ENCODE results near the gene TOX2.

TOX2 gene

DNA sequence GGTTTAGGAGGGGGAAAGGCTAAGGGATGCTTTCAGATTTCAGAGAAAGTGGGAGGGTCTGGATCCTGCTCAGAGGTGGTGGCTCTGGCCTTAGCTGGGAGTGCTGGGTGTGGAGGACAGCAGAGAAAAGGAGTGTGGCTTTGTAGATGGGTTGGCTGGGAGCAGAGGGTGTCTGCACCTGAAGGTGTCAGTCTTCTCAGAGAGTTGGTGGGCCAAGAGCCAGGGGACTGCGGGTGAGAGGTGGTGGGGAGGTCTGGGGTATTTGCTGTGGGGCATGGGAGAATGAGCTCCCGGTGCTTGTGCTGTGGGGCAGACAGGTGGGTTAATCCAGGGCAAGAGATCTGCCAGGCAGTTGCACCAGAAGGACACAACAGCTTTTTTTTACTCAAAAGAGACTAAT is 67.4 kb downstream of the TOX2 start:
- no peak for DNase-seq

DNA sequence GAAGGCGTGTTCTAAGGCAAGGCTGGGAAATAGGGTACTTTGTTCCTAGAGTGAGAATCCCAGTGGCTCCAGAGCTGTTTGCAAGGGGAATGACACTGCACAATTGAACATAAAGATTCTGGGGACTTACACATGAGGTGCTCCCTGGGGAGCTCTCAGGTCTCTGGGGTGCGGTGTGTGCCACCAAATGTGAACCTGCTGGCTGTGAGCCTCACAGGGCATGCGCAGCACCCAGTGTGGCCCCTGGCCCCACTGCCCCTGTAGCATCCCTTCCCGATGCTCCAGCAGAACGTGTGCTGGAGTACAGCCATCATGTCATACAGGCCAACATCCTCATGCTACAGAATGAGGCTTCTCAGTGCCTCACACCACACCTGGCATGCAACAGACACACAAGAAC is 68.2 kb downstream of the TOX2 start:
- no peak for DNase-seq

DNA sequence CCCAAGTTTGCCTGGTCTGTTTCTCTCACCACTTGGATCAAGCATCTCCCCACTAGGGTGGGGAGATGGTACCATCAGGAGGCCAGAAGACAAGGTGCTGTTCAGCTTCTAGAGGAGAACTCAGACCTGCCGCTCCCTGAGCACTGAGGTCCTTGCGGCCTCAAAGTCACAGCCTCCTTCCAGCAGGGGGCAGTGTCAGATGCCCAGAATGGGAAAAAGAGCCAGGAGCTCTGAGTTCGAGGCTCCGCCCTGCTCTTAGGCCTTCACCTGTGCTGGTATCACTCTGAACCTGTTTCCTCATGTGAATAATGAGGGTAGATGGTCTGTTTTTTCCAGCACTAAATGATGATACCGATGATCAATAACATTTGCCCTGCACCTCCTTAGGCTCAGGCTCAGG is 68.7 kb downstream of the TOX2 start:
- no peak for DNase-seq

DNA sequence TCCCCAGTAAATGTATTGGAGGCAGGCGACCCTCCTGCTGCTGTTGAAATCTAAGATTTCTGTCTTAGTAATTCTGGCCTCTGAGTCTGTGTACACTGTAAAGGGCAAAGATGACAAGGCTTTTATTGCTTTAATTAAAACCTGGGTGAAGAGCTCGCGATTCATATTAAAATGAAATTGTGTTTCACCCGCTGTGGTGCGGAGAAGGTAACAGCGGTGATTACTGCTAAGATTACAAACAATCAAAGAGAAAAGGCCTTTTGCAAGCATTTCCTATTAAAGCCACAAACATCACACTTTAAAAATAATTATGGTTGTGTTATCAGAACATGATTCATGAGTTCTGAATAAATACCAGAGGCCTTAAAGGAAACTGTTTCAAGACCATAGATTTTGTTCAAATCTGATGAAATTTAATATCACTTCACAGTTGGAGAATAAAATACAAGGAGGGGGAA is 69.3 kb downstream of the TOX2 start:
- DNase-seq, result no peak

DNA sequence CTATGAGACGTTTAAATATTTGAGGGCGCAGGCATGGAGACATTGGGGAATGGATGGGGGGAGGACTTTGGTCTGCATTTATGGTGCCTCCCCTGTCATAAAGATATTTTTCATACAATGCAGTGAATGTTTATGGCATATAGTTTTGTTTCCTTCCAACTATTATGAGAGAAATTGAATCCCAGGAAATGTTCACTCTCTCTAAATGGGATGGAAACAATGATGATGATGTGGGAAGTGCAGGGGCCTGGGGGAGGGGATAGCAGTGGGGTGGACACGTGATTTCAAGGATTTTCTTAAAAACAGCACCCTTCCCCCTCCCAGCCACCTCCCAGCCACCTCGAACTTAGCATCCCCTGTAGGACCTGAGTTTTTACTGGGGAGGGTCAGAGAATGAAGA is 69.9 kb downstream of the TOX2 start:
- no peak for DNase-seq

DNA sequence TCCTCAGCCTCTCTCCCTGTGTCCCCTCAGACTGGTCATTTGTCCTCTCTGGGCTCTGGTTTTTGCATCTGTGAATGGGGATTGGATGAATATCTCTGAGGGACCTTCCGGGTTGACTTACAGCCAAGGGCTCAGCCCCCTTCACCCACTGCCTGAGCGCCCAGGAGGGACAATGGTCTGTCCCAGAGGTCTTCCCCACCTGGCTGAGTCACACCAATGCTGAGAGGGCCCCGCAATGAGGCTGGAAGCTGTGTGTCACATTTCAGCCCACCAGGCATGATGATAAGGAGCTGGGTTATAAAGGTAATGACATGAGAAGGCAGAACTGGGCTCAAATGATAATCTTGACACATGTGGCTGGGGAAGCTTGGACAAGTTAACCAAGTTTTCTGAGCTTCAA is 70.5 kb downstream of the TOX2 start:
- no peak for DNase-seq

DNA sequence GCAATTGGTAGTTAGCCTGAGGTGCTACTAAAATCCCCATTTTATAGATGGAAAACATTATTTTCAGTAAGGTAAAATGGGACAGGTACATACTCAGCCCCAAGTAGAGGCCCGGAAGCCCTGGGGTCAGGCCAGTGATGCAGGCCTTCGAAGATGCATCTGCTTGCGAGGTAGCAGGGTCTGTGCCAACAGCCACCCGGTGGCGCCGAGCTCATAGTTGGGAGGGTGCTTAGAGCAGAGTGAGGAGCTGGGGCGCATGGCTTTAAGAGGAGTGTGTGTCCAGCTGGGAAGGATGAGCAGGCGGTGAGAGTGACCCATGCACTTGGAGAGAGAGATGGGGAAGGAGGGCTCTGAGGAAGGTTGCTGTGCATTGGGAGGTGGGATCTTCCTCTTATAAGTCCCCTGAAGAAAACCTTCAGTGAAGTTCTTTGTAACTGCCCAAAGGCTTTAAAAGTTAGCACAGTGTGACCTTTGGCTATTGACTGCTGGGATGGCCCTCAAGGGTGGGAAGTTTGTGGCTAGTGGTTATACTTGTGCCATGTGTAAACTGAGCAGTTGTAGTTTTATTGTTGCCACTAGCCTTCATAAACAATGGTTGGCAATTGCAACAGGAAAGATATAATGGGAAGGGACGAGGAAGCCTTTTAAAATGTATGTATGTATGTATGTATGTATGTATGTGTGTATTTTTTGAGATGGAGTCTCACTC is 71.1 kb downstream of the TOX2 start:
- no peak for DNase-seq

DNA sequence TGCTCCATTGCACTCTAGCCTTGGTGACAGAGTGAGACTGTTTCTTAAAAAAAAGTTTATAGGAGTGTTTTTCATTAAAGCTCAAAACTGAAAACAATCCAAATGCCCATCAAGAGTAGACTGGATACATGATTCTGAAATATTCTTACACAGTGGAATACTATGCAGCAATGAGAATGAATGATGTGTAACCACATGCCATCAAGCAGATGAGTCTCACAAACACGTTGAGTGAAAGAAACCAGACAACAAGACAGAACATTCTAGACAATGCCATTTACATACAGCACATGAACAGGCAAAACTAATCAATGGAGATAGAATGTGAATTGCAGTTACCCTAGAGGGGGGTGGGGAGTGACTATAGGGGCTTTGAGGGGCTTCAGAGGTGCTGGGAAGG is 72.4 kb downstream of the TOX2 start:
- no peak for DNase-seq

DNA sequence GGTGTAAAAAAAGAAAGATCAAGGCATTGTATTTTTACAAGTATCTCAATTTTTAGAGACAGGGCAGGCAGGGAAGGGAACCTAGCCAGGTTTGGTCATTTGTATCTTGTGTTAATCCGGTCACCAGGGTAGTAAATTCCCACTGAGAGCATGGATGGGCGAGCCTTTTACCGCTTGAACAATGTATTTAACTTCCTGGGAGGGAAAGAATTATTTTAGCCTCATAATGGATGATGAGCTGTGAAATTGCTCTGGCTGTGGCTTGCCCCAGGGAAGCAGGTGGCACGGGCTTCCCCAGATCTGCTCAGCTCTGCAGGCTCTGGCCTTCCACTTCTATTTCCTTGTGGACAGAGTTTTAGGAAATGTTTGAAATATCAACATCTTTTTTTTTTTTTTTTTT is 72.9 kb downstream of the TOX2 start:
- DNase-seq, result no peak

DNA sequence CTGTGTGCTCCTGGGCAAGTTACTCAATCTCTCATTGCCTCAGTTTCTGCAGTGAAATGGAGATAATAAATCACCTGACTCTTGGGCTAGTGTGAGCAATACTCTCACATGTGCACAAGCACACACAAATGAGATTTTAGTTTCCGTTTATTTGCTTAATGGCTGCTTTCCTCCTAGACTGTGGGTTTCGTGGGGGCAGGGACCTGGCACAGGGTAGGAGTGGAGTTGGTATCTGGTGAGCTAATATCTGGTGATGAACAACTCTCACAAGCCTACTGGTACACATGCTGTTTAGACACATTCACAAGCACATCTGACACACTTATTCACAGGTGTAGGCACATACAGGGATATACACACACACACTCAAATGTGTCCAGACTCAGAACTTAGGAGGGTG is 73.8 kb downstream of the TOX2 start:
- no peak for DNase-seq

DNA sequence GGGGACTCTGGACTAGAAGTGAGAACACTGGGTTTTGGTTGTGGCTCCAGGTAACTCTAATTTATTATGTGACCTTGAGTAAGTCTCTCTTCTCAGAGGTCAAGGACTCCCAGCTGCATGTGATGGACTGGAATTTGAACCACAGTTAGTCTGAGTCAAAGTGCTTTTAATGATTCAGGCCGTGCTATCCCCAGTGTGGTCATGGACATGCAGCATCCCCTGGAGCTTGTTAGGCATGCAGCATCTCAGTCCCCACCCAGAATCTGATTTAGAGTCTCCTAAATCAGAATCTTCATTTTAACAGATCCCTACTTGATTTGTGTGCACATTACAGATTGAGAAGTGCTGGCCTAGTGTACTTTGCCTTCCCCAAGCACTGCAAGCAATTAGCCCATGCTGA is 74.2 kb downstream of the TOX2 start:
- DNase-seq, result no peak

DNA sequence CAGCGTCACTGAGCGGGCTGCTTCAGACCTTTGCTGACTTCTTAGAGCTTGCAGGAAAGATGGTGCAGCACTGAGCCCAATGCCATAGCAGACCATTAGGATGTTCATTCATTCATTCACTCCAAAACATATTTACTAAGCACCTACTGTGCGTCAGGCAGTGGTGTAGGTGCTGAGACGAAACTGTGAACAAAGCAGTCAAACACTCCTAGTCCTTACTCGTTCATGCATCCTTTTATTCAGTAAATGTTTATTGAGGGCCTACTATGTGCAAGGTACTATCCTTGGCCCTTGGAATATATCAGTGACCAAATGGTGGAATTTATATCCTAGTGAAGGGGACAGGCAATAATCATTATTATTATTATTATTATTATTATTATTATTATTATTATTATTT is 76.6 kb downstream of the TOX2 start:
- DNase-seq, result no peak

DNA sequence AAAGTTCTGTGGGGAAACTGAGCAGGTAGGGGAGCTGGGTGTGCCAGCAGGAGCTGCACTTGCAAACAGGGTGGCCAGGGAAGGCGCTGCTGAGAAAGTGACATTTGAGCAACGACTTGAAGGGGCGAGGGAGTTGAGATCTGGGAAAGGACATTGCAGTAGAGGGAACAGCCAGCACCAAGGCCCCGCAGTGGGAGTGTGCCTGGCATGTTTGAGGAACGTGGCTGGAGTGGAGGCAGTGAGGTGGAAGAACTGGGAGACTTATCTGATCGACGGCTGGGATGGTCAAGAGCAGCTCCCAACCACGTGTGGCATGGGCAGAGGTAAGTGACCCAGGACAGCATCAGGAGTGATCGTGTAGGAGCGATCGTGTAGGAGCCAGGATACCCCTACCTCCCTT is 77.3 kb downstream of the TOX2 start:
- DNase-seq, result no peak

DNA sequence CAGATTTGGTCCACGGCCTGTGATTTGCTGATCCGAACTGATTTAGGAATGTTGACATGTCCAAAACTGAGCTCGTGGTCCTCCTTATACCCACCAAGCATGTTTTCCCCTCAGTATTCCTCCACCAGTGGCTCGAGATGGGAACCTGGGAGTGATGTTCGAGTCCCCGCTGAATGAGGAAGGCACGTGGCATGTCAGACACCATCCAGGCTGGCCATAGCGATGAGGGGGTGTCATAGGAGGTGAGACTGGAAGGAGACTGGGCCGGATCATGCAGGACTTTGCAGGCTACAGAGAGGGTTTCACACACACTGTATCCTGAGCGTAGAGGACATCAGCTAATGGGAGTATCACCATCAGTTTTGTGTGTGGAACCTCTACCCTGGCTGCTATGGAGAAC is 78.2 kb downstream of the TOX2 start:
- no peak for DNase-seq

DNA sequence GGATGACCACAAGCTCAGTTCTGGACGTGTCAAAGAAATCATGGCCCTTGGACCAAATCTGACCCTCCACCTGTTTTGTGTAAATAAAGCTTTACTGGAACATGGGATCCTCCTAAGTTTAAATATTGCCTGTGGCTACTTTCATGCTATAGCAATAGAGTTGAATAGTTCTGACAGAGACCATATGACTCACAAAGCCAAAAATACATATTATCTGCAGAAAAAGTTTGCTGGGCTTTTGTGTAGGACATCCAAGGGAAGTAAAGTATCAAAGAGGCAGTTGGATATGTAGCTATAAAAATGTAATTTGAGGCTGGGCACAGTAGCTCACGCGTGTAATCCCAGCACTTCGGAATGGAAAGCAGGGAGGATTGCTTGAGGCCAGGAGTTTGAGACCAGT is 78.9 kb downstream of the TOX2 start:
- no peak for DNase-seq

DNA sequence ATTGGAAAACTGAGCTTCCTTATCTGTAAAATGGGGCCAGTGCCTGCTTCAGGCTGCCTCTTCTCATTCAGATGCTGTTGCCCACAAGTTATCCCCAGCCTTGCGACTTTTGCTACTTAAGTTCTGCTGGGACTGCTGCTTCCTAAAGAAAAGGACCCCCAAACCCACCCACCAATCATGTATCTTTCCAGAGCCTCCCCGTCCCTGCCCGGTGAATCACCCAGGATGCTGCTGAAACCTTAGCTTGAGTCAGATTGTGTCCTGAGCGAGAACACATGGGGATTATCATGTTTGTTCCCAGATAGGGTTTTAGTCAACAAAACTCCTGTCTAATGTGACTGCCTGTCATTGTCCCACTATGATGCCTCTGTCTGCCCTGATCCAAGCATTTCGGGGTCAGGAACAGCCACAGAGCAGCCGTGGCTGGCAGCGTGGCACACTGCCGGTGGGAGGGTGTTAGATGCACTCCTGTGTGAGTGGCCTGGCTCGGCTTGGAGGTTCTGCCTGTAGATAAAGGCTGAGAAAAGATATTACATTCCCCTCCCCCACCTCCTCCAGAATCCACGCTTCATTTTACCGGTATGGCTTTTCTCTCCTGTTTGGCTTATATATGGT is 79.9 kb downstream of the TOX2 start:
- DNase-seq, result no peak

DNA sequence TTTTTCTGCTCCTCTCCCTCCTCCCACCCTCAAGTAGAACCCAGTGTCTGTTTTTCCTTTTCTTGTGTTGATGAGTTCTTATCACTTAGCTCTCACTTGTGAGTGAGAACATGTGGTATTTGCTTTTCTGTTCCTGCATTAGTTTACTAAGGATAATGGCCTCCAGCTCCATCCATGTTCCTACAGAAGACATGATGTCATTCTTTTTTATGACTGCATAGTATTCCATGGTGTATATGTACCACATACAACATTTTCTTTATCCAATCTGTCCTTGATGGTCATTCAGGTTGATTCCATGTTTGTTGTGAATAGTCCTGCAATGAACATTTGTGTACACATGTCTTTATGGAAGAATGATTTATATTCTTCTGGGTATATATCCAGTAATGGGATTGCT is 81.0 kb downstream of the TOX2 start:
- no peak for DNase-seq

DNA sequence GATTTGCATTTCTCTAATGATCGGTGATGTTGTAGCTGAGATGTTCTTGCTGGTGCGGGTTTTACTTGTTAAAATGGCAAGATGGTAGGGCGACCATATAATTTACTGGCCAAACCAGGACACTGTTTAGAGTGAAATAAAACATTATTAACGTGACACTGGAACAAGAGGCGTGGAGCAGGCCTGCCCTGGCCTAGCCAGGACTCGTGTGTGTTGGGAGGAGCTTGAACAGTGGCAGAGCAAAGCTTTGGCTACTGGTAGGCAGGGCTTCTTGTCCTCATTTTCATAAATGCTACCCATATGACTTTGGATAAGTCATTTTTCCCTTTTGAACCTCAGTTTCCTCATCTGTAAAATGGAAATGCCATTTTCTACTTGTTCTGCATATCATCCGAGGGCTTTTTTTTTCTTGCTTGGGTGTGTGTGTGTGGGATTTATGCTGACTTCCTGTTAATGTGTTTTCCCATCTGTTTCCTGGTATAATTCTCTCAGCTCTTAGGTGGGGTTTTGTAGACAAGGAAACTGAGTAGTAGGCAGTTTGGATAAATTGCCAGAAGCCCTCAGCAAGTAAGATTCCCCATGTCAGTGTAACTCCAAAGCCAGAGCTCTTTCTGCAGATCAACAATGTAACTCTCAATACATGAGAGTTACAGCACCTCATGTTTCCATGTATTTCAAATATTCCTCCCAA is 81.7 kb downstream of the TOX2 start:
- no peak for DNase-seq

DNA sequence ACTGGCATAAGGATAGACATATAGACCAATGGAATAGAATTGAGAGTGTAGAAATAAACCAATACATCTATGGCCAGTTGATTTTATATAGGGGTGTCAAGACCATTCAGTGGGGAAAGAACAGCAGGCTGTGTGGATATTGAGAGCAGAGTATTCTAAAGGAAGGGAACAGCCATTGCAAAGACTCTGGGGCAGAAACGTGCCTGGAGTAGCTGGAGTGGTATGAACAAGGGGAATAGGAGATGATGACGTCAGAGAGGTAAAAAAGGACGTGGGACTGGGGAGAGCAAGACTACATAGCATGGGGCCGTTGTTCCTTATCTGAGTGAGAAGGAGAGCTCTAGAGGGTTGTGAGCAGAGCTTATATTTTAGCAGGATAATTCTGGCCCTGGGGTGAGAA is 85.2 kb downstream of the TOX2 start:
- no peak for DNase-seq

DNA sequence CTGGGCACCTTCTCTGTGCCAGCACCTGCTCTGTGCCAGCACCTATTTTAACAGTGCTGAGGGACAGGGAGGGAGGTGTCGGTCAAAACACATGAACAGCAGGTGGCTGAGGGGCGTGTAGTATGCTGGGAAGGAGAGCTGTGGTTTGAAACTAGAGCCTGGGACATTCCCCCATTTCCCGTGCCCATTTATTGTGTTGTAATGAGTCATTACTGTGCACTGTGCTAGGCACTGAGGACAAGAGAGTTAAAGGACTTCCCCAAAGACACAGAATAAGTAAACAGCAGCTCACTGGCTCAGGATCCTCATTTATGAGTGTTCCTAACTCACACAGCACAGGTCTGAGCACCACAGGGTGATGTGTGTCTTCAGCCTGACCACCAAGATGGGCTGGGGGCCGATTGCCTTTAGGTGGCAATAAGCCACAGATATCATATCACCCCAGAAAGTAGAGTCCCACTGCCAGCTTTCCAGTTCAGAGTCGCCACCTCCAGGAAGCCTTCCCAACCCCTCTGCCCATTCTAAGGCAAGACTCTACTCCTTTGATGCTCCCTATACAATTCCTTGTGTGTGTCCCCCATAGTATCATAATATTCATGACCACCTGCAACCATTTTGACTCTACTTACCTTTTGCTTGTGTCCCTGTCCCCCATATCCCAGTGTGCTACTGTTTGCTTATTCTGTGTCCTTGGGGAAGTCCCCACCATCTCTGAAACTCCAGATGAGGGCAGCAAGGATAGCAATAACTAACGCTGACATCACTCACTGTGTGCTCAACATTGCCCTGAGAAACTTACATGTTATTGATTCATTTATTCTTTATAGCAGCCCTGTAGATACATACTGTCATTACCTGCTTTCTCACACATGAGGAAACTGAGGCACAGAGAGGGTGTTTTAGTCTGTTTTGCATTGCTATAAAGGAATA is 87.3 kb downstream of the TOX2 start:
- no peak for DNase-seq

DNA sequence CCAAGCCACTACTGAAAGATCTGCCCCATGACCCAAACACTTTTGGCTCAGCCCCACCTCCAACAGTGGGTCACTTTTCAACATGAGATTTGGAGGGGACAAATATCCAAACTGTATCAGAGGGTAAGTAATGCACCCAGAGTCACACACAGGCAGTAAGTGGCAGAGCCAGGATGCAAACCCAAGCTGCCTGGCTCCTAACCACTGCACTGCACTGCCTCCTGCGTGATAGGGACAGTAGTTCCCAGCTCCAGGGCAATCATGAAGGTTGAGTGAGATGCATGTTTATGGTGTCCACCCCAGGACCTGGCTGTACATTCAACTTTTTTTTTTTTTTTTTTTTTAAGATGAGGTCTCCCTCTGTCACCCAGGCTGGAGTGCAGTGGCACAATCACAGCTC is 88.2 kb downstream of the TOX2 start:
- no peak for DNase-seq

DNA sequence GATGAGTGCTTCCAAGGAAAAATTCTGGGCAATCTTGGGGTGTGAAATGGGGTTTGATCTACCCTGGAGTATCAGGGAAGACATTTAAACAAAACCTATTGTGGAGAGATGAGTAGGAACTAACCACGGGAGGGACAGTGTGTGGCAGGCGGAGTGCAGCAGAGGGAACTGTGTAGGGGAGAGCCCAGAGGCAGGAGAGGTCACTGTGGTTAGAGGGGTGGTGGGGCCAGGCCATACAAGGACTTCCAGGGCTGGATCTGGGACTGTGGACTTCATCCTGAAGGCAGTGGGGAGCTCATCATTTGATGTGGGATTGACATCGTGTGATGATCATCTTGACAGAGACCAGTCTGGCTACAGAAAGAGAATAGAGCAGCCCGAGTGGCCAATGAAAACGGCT is 89.0 kb downstream of the TOX2 start:
- no peak for DNase-seq

DNA sequence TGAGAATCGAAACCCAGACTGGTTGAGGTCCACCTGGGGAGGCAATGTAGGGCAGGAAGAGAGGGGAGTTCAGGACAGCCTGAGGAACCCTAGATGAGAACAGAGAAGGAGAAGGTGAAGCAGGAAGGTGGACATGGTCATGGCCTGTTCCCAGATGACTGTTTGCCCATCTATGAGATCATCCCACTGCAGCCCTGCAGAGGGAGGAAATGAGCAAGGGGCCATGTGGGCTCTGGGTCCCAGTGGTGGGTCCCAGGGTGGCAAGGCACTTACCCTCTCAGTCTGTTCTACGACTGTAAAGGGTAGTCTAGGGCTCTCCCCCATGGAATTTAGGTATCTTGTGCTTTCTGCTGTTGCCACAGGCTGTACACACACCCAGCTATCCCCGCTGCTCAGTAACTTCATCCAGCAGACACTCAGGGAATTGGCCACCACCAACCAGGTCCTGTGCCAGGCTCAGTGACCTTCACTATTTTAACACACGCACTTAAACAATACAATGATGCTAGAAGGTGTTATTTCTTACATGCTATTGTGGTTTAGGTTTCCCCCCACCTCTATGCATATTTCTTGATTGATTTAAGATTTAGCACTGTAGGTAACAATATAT is 89.8 kb downstream of the TOX2 start:
- no peak for DNase-seq
